HFFc6 (cell line): ENCODE measurements around the gene TIGD3. TPM values are rescaled to one million over a fixed set of nuclear protein-coding genes. Genes with fewer than 3 reads are reported as not detected.

Experiments used
- DNase-seq: peaks from one replicate; pipeline ENCODE4 v3.0.0-alpha.2; 2018
- H3K27ac Mint-ChIP-seq: 2 replicates; pipeline ENCODE4 v1.8.0; 2020; ENCODE audit warnings: mild to moderate bottlenecking, mixed read lengths
- H3K27me3 Mint-ChIP-seq: 2 replicates; pipeline ENCODE4 v1.8.0; 2021; ENCODE audit warnings: mild to moderate bottlenecking, moderate library complexity, mixed read lengths; ENCODE audit not compliant: insufficient read depth
- H3K36me3 Mint-ChIP-seq: 2 replicates; pipeline ENCODE4 v1.8.0; 2021; ENCODE audit warnings: low read depth, mixed read lengths
- H3K4me1 Mint-ChIP-seq: 2 replicates; pipeline ENCODE4 v1.8.0; 2020; ENCODE audit warnings: low read depth, mixed read lengths
- H3K4me3 Mint-ChIP-seq: 2 replicates; pipeline ENCODE4 v1.8.0; 2020; ENCODE audit warnings: mild to moderate bottlenecking, moderate library complexity, mixed read lengths
- H3K9me3 Mint-ChIP-seq: 2 replicates; pipeline ENCODE4 v1.8.0; 2020; ENCODE audit warnings: mild to moderate bottlenecking, mixed read lengths
- total RNA-seq, 6 experiments: library from RNA; stranded (reverse); fragmentation: NEBNext Ultra II Directional; extraction: Animal tissue kit (Norgen Biotek cat#: 25700); gene quantifications; 2 replicates in 1 of 6; 3 replicates in 5 of 6; pipeline ENCODE4 v1.2.3, GENCODE V29; 2021
- TF ChIP-seq, protein P1 (sequence below): fragments of 200-600 bp; sonication (generic); IDR thresholded peaks from 2 replicates; pipeline ENCODE4 v1.5.0; 2021; ENCODE audit warnings: antibody characterized with exemption, mild to moderate bottlenecking

TIGD3 gene
- total RNA-seq, 6 experiments from 2014 or later: 0.12 to 0.13 TPM; not detected in 4

DNA sequence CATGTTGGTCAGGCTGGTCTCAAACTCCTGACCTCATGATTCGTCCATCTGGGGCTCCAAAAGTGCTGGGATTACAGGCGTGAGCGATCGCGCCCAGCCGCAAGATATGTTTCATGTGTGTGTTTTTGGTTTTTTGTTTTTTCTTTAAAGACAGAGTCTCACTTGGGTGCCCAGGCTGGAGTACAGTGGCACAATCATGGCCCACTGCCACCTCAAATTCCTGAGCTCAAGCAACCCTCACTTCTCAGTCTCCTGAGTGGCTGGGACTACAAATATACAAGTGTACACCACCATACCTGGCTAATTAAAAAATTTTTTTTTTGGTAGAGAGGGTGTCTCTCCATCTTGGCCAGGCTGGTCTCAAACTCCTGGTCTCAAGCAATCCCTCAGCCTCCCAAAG lies 8.4 kb downstream of the TIGD3 start:
- Mint-ChIP-seq H3K4me1 (peaks cover 3% of the 10 kb centered on the region), H3K27ac (no peak overlapping the region), H3K27me3 (peaks cover 5% of the 10 kb centered on the region), H3K9me3 (no peaks in the 10 kb centered on the region), H3K36me3 (no peaks in the 10 kb centered on the region), H3K4me3 (no peak overlapping the region)
- TF ChIP-seq, protein P1, sequence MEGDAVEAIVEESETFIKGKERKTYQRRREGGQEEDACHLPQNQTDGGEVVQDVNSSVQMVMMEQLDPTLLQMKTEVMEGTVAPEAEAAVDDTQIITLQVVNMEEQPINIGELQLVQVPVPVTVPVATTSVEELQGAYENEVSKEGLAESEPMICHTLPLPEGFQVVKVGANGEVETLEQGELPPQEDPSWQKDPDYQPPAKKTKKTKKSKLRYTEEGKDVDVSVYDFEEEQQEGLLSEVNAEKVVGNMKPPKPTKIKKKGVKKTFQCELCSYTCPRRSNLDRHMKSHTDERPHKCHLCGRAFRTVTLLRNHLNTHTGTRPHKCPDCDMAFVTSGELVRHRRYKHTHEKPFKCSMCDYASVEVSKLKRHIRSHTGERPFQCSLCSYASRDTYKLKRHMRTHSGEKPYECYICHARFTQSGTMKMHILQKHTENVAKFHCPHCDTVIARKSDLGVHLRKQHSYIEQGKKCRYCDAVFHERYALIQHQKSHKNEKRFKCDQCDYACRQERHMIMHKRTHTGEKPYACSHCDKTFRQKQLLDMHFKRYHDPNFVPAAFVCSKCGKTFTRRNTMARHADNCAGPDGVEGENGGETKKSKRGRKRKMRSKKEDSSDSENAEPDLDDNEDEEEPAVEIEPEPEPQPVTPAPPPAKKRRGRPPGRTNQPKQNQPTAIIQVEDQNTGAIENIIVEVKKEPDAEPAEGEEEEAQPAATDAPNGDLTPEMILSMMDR: no peak
- DNase-seq: no peak

DNA sequence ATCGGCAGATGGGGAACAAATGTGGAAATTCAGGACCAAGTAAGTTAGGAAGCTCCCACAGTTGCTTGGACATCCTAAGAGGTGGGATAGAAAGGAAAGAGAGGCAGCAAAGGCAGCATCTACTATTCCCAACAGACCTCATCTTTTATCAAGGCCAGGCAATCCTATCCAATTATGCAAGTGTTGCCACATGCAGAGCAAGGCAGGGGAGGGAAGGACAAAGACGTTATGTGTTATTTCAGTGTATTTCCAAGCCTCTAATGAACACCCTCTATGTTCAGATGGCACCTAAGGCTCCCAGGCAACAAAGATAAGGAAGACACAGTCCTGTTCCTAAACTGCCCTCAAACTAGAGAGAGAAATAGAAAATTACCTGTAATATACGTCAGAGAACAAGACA lies 9.2 kb downstream of the TIGD3 start:
- TF ChIP-seq, protein P1: no peak
- no peak overlapping the region for H3K27ac Mint-ChIP-seq
- DNase-seq: no peak
- H3K36me3 Mint-ChIP-seq: no peaks in the 10 kb centered on the region
- H3K27me3 Mint-ChIP-seq: peaks cover under 1% of the 10 kb centered on the region
- no peaks in the 10 kb centered on the region for H3K9me3 Mint-ChIP-seq
- H3K4me1 Mint-ChIP-seq: no peaks in the 10 kb centered on the region
- H3K4me3 Mint-ChIP-seq: no peak overlapping the region

DNA sequence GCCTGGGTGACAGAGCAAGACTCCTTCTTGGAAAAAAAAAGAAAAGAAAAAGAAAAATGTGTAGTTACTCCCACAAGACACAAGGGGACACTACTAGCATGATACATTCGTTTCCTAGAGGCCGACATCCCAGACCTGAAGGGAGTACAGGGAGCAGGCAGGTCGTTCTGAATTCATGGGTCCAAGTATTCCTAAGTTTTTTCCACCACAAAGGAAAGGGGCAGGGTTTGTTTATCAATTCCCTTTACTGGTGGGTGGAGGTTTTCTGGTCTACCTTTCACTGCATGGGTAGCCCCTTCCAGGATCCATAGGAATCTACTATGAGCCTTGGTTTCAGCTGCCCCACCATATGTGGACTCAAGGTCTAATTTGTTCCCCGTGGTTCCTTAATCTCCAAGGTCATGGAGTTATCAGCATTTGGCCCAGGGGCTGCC lies 11.8 kb downstream of the TIGD3 start:
- H3K9me3 Mint-ChIP-seq: no peaks in the 10 kb centered on the region
- no peaks in the 10 kb centered on the region for H3K36me3 Mint-ChIP-seq
- DNase-seq: peak; percentile 82
- H3K27me3 Mint-ChIP-seq: peaks cover 2% of the 10 kb centered on the region
- no peak overlapping the region for H3K4me3 Mint-ChIP-seq
- H3K4me1 Mint-ChIP-seq: peaks cover 13% of the 10 kb centered on the region
- TF ChIP-seq, protein P1: peak; percentile 91
- H3K27ac Mint-ChIP-seq: no peak overlapping the region

DNA sequence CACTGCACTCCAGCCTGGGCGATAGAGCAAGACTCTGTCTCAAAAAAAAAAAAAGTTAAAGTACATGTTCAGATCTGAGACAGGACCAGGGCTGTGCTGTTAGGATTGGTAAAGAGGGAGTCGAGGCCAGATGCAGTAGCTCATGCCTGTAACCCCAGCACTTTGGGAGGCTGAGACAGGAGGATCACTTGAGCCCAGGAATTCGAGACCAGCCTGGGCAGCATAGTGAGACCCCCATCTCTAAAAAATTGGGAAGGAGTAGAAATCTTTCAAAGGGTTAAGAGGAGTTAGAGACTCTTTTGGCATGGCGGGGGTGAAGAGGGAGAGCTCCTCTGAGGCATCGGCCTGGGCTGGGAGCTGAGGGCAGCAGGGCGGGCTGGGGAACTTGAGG lies 16.1 kb downstream of the TIGD3 start:
- H3K27ac Mint-ChIP-seq: peak overlapping the region; percentile 98
- peak overlapping the region; percentile 42 for H3K4me3 Mint-ChIP-seq
- H3K4me1 Mint-ChIP-seq: peaks cover 24% of the 10 kb centered on the region
- DNase-seq: no peak
- no peaks in the 10 kb centered on the region for H3K36me3 Mint-ChIP-seq
- TF ChIP-seq, protein P1: no peak
- H3K27me3 Mint-ChIP-seq: peaks cover 2% of the 10 kb centered on the region
- no peaks in the 10 kb centered on the region for H3K9me3 Mint-ChIP-seq

DNA sequence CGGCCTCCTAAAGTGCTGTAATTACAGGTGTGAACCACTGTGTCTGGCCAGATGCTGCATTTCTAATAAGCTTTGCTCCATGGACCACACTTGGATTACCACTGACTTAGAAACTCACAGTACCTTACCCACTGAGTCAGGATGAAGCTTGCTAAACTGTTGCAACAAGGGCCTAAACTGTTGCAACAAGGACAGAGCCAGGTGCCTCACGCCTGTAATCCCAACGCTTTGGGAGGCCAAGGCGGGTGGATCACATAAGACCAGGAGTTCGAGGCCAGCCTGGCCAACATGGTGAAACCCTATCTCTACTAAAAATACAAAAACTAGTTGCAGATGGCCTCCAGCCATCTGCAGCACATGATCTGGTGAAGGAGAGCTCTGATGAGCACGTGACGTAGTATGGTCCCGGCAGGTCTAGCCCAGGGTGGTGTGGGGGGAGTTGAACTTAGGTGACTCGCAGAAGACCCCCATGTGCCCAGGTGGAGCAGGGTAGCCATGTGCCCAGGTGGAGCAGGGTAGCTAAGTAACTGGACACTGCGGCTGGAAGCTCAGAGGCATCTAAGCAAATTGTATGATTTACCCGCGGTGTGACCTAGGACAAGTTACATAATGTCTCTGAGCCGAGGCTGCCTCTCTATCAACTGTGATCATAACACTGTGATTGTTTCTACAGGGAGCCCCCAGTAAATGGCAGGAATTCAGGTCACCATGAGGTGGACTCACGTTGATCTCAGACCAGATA lies 19.5 kb downstream of the TIGD3 start:
- no peaks in the 10 kb centered on the region for H3K36me3 Mint-ChIP-seq
- no peak overlapping the region for H3K4me3 Mint-ChIP-seq
- H3K4me1 Mint-ChIP-seq: peaks cover 24% of the 10 kb centered on the region
- DNase-seq: no peak
- H3K27ac Mint-ChIP-seq: no peak overlapping the region; the same call in 1 of the 2 replicates
- H3K9me3 Mint-ChIP-seq: no peaks in the 10 kb centered on the region
- H3K27me3 Mint-ChIP-seq: peaks cover 2% of the 10 kb centered on the region; the same call in 1 of the 2 replicates
- TF ChIP-seq, protein P1: no peak
